Neuronal stem cell (in vitro differentiated cells): ENCODE results near the gene NELL1.

Experiments
- DNase-seq: peaks from one replicate; pipeline ENCODE4 v3.0.0-alpha.2; 2013; ENCODE audit warnings: low spot score
- H2AFZ ChIP-seq: one replicate; pipeline ENCODE4 v1.6.1; 2013; ENCODE audit warnings: mild to moderate bottlenecking, low read length, inconsistent platforms
- H2AK5ac ChIP-seq: 2 replicates; pipeline ENCODE4 v1.6.1; 2013; ENCODE audit warnings: low read depth, mild to moderate bottlenecking, inconsistent platforms, low read length, moderate library complexity, mixed read lengths
- H2BK120ac ChIP-seq: 2 replicates; pipeline ENCODE4 v1.6.1; 2013; ENCODE audit warnings: low read depth, mild to moderate bottlenecking, inconsistent platforms, low read length, moderate library complexity, mixed read lengths
- H2BK12ac ChIP-seq: one replicate; pipeline ENCODE4 v1.6.1; 2013; ENCODE audit warnings: low read length, inconsistent platforms
- H2BK15ac ChIP-seq: 2 replicates; pipeline ENCODE4 v1.6.1; 2013; ENCODE audit warnings: mild to moderate bottlenecking, low read length, inconsistent platforms, mixed read lengths
- H2BK5ac ChIP-seq: one replicate; pipeline ENCODE4 v1.6.1; 2013; ENCODE audit warnings: inconsistent platforms, mild to moderate bottlenecking, low read length, moderate library complexity
- H3K14ac ChIP-seq: one replicate; pipeline ENCODE4 v1.6.1; 2013; ENCODE audit warnings: low read length, inconsistent platforms
- H3K18ac ChIP-seq: 2 replicates; pipeline ENCODE4 v1.6.1; 2013; ENCODE audit warnings: low read length, inconsistent platforms
- H3K23ac ChIP-seq: 2 replicates; pipeline ENCODE4 v1.6.1; 2013; ENCODE audit warnings: low read depth, mild to moderate bottlenecking, mixed read lengths, low read length, inconsistent platforms; ENCODE audit not compliant: poor library complexity
- H3K27ac ChIP-seq: replicated peaks from 3 replicates; pipeline ENCODE4 v1.5.1; 2013; ENCODE audit warnings: low read length, inconsistent platforms
- H3K27me3 ChIP-seq, 3 experiments: 2 replicates each; pipeline ENCODE4 v1.6.1; 2013; ENCODE audit warnings: low read length in 3 of 3, mild to moderate bottlenecking in 2 of 3, inconsistent platforms in 1 of 3, low read depth in 1 of 3, mixed read lengths in 1 of 3, moderate library complexity in 1 of 3; ENCODE audit not compliant: control insufficient read depth in 3 of 3, insufficient read depth in 3 of 3
- H3K36me3 ChIP-seq, 2 donors: replicated peaks in 1 of 2; 2 replicates each; pipeline ENCODE4 v1.6.1; 2013; ENCODE audit warnings: low read length in 2 of 2; ENCODE audit not compliant: control insufficient read depth in 2 of 2, insufficient read depth in 2 of 2
- H3K4ac ChIP-seq: 2 replicates; pipeline ENCODE4 v1.6.1; 2013; ENCODE audit warnings: inconsistent platforms, mild to moderate bottlenecking, low read length, moderate library complexity
- H3K4me1 ChIP-seq, 2 donors: 1 replicate in 1 of 2; 2 replicates in 1 of 2; pipeline ENCODE4 v1.6.1; 2013; ENCODE audit warnings: low read length in 2 of 2, low read depth in 1 of 2; ENCODE audit not compliant: control insufficient read depth in 2 of 2, insufficient read depth in 1 of 2
- H3K4me2 ChIP-seq: one replicate; pipeline ENCODE4 v1.6.1; 2013; ENCODE audit warnings: mild to moderate bottlenecking, low read length, inconsistent platforms; ENCODE audit not compliant: insufficient read depth, poor library complexity, severe bottlenecking
- H3K4me3 ChIP-seq, 2 donors: 2 replicates each; pipeline ENCODE4 v1.5.1; 2013; ENCODE audit warnings: low read length in 2 of 2, mild to moderate bottlenecking in 2 of 2, inconsistent platforms in 1 of 2, moderate library complexity in 1 of 2
- H3K79me1 ChIP-seq: one replicate; pipeline ENCODE4 v1.6.1; 2013; ENCODE audit warnings: low read depth, mild to moderate bottlenecking, inconsistent platforms, low read length, moderate library complexity
- H3K9ac ChIP-seq: one replicate; pipeline ENCODE4 v1.6.1; 2013; ENCODE audit warnings: mild to moderate bottlenecking, low read depth, low read length, inconsistent platforms; ENCODE audit not compliant: poor library complexity
- H3K9me3 ChIP-seq, 2 donors: replicated peaks in 1 of 2; 2 replicates each; pipeline versions ENCODE3 to v1.6.1; 2013; ENCODE audit warnings: low read length in 2 of 2, mild to moderate bottlenecking in 2 of 2, inconsistent platforms in 1 of 2, low read depth in 1 of 2, mixed read lengths in 1 of 2, moderate library complexity in 1 of 2; ENCODE audit not compliant: control insufficient read depth in 2 of 2, insufficient read depth in 1 of 2
- H4K8ac ChIP-seq: one replicate; pipeline ENCODE4 v1.6.1; 2013; ENCODE audit warnings: low read depth, mild to moderate bottlenecking, inconsistent platforms, low read length, moderate library complexity
- H4K91ac ChIP-seq: one replicate; pipeline ENCODE4 v1.6.1; 2013; ENCODE audit warnings: low read length, low read depth, mild to moderate bottlenecking, inconsistent platforms; ENCODE audit not compliant: poor library complexity
- WGBS, 2 donors: extraction: QIAGEN DNeasy Blood & Tissue Kit; methylation state at CpG; one replicate each; pipeline ENCODE4 v1.1.7; 2013; ENCODE audit warnings: missing lambda C conversion rate in 2 of 2, mixed read lengths in 1 of 2; ENCODE audit not compliant: insufficient read length in 2 of 2, insufficient replicate concordance in 1 of 2; ENCODE audit errors: extremely low coverage in 2 of 2; 5-methylcytosine and 5-hydroxymethylcytosine counted together

The NELL1 gene

GRCh38 chr11:20759541-20759940 lies 90.2 kb downstream of the NELL1 start:
- H3K23ac ChIP-seq = no peak overlapping the region
- H2BK15ac ChIP-seq = no peak overlapping the region
- no peak overlapping the region for H3K4me2 ChIP-seq
- H2AFZ ChIP-seq = no peak overlapping the region
- no peak overlapping the region for H2AK5ac ChIP-seq
- H4K91ac ChIP-seq = no peak overlapping the region
- no peak overlapping the region for H3K9ac ChIP-seq
- no peaks in the 10 kb centered on the region for H3K9me3 ChIP-seq
- peaks cover 1 to 9% of the 10 kb centered on the region in 2 donors for H3K4me1 ChIP-seq
- no peak for DNase-seq
- H3K27ac ChIP-seq = no peak overlapping the region
- H3K18ac ChIP-seq = no peak overlapping the region
- H4K8ac ChIP-seq = no peak overlapping the region
- no peak overlapping the region for H2BK120ac ChIP-seq
- H2BK5ac ChIP-seq = no peak overlapping the region
- H2BK12ac ChIP-seq = no peak overlapping the region
- H3K79me1 ChIP-seq = no peaks in the 10 kb centered on the region
- WGBS, 2 donors = no CpG with 5 or more reads among the region's 2 CpGs
- H3K36me3 ChIP-seq = no peaks in the 10 kb centered on the region
- H3K14ac ChIP-seq = no peak overlapping the region
- no peak overlapping the region for H3K4ac ChIP-seq
- no peak overlapping the region for H3K4me3 ChIP-seq
- no peaks in the 10 kb centered on the region for H3K27me3 ChIP-seq

- no peak overlapping the region for H3K9ac ChIP-seq
- H2BK12ac ChIP-seq = no peak overlapping the region
Measured at GRCh38 chr11:20760811-20761210, 91.4 kb downstream of the NELL1 start.

GRCh38 chr11:20762116-20762844 lies 92.9 kb downstream of the NELL1 start:
- H2BK15ac ChIP-seq = no peak overlapping the region
- H3K4me2 ChIP-seq = no peak overlapping the region
- no peak overlapping the region for H3K4me3 ChIP-seq
- H3K27ac ChIP-seq = no peak overlapping the region
- H3K18ac ChIP-seq = no peak overlapping the region
- H3K79me1 ChIP-seq = no peaks in the 10 kb centered on the region
- H3K9me3 ChIP-seq = no peaks in the 10 kb centered on the region
- no peak overlapping the region for H2AFZ ChIP-seq
- H4K8ac ChIP-seq = no peak overlapping the region
- WGBS, 2 donors = no CpG with 5 or more reads among the region's 13 CpGs
- no peaks in the 10 kb centered on the region for H3K36me3 ChIP-seq
- no peak overlapping the region for H3K9ac ChIP-seq
- H3K14ac ChIP-seq = no peak overlapping the region
- H2AK5ac ChIP-seq = no peak overlapping the region
- no peak overlapping the region for H3K23ac ChIP-seq
- H3K27me3 ChIP-seq = no peaks in the 10 kb centered on the region
- H3K4ac ChIP-seq = no peak overlapping the region
- no peak overlapping the region for H4K91ac ChIP-seq
- no peak overlapping the region for H2BK12ac ChIP-seq
- H2BK5ac ChIP-seq = no peak overlapping the region
- peaks cover 1 to 9% of the 10 kb centered on the region in 2 donors for H3K4me1 ChIP-seq
- H2BK120ac ChIP-seq = no peak overlapping the region
- DNase-seq = no peak

More at GRCh38 chr11:20760811-20761210, 91.4 kb downstream of the NELL1 start:
- Histone ChIP-seq H2BK120ac (no peak overlapping the region), H3K27ac (no peak overlapping the region), H3K79me1 (no peaks in the 10 kb centered on the region), H3K14ac (no peak overlapping the region), H3K9me3 (no peaks in the 10 kb centered on the region), H3K4ac (no peak overlapping the region), H2AFZ (no peak overlapping the region), H4K8ac (no peak overlapping the region), H3K27me3 (no peaks in the 10 kb centered on the region), H3K4me1 (peaks cover 1 to 9% of the 10 kb centered on the region in 2 donors), H2AK5ac (no peak overlapping the region), H3K4me3 (no peak overlapping the region), H3K18ac (no peak overlapping the region), H3K23ac (no peak overlapping the region), H3K4me2 (no peak overlapping the region), H2BK5ac (no peak overlapping the region), H3K36me3 (no peaks in the 10 kb centered on the region), H4K91ac (no peak overlapping the region), H2BK15ac (no peak overlapping the region)
- no peak for DNase-seq
- no CpG with 5 or more reads among the region's 6 CpGs for WGBS, 2 donors

GRCh38 chr11:20762980-20763379 lies 93.6 kb downstream of the NELL1 start:
- Histone ChIP-seq H2BK5ac (no peak overlapping the region), H3K9ac (no peak overlapping the region), H2AK5ac (no peak overlapping the region), H3K14ac (no peak overlapping the region), H3K4me1 (peaks cover 1 to 9% of the 10 kb centered on the region in 2 donors), H2BK120ac (no peak overlapping the region), H3K4me3 (no peak overlapping the region), H2BK15ac (no peak overlapping the region), H4K91ac (no peak overlapping the region), H3K79me1 (no peaks in the 10 kb centered on the region), H2AFZ (no peak overlapping the region), H2BK12ac (no peak overlapping the region), H4K8ac (no peak overlapping the region), H3K36me3 (no peaks in the 10 kb centered on the region), H3K18ac (no peak overlapping the region), H3K4me2 (no peak overlapping the region), H3K27me3 (no peaks in the 10 kb centered on the region), H3K4ac (no peak overlapping the region), H3K27ac (no peak overlapping the region), H3K23ac (no peak overlapping the region), H3K9me3 (no peaks in the 10 kb centered on the region)
- no CpG with 5 or more reads among the region's 7 CpGs for WGBS, 2 donors
- no peak for DNase-seq
